Hematopoietic multipotent progenitor cell treated with erythropoietin and hydrocortisone succinate and interleukin-3 and kit ligand, for 6 days (in vitro differentiated cells): ENCODE measurements around the gene RAPGEF1.

Experiments used
- DNase-seq: peaks from one replicate; pipeline ENCODE4 v3.0.0-alpha.2; 2015

RAPGEF1 gene

GRCh38 chr9:131745610-131746009 is 5.7 kb upstream of the RAPGEF1 start:
- DNase-seq = no peak

DNA sequence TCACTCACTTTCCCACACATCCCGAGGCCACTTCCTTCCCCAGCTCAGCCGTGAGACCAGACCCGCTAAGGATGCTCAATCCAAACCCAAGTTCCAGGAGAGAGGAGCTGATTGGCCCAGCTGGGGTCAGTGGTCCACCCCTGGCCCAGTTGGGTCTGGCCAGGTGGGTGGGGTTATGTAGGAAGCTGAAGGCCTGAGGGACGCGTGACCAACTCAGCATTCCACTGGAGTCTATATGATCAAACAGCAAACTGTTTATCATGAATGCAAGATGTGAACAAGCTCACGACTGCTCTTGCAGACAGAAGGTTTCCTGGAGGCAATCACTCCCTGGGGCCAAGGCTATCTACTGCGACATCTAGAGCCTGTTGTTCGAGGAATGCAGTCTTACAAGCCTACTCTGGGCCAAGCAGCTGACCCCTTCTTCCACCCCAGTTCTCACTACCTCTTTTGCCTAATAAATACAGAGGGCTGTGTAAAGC is 4.9 kb upstream of the RAPGEF1 start:
- no peak for DNase-seq

DNA sequence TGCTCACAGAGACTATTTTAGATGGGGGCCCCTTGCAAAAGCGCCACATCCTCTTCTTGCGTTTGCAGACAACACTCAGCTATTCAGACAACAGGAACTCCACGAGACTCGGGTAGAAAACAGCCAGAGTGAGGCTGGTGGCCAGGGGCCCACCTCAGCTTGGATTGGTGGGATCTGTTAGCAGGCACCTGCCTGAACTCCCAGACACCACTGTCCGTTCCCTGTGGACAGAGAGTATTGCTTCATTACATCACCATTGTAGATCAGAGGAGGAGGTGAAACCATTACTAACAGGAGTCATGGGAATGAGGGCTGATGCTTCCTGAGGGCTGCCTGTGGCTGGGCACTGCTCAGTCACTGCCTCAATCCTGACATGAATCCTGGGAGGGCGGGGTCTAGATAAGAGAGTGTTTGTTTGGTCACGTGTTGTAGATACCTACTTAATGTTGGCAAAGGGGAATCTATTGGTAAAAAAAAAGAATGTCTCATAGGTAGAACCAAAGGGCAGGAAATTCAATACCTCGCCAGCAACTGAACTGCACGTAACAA is 4.4 kb upstream of the RAPGEF1 start:
- peak; percentile 56 for DNase-seq

DNA sequence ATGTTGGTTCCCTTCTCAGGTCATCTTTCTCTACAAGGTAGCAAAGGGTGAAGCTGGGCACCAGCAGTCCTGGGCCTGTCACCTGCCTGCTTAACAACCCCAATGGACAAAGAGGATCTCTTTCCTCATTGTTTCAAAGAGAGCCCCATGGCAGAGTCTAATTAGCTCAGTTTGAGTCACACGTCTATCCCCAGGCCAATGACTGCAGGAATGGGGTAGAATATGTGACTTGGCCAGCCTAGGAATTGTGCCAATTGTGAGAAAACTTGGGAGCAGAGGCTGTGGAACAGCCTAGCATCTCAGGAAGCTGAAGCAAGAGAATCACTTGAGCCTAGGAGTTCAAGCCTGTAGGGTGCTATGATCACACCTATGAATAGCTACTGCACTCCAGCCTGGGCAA is 3.6 kb upstream of the RAPGEF1 start:
- no peak for DNase-seq

GRCh38 chr9:131743096-131743495 is 3.2 kb upstream of the RAPGEF1 start:
- no peak for DNase-seq

DNA sequence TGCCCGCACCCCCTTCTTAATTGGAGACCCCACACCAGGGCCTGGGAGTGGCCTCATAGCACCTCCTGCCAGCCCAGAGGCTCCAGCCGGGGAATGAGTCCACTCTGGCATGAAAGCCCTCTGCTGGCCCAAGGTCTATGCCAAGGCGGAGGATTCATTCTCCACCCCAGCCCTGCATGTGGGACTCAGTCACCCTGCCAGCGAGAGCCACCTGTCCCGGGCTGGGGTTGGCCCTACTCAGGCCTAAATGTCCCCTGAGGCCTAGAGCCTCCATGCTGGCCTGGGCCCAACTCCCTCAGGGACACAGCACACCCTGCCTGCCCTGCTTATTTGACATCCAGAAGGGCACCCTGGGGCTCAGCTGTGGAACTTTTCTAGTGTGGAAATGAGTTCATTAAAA is 1.0 kb upstream of the RAPGEF1 start:
- DNase-seq = no peak

DNA sequence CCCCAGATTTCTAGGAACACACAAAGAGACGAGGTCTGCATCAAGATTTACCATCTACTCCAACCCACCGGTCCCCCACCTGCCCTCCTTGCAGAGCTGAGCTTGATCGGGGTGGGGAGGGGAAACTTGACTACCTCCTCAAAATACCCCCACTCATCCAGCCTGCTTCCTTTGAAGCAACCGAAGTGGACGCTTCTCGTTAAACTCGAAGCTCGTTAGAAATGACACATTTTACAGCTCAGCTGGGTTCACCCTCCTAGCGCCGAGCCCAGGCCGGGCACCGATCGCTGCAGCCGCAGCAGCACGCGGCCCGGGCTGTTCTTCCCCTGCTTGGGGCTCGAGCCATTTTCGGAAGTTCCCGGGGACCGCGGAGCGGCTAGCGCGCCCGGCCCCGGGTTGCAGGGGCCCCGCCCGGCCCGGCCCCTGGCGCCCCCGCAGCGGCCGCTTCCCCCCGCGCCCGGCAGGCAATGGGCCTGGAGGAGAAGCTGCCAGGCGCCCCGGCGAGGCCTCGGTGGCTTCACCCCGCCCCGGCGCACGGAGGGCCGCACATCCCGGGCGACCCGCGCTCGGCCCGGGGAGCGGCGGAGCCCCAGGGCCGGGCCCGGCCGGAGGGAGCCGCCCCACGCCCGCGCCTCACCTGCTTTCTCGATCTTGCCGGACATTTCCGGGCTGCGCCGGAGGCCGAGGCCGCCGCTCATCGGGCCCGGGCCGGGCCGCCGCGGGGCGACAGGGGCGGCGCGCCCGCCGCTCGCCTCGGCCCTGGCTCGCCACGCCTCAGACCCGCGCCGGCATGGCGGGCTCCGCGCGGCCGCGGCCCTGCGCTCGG is 530 bp downstream of the RAPGEF1 start:
- DNase-seq = peak; percentile 53

DNA sequence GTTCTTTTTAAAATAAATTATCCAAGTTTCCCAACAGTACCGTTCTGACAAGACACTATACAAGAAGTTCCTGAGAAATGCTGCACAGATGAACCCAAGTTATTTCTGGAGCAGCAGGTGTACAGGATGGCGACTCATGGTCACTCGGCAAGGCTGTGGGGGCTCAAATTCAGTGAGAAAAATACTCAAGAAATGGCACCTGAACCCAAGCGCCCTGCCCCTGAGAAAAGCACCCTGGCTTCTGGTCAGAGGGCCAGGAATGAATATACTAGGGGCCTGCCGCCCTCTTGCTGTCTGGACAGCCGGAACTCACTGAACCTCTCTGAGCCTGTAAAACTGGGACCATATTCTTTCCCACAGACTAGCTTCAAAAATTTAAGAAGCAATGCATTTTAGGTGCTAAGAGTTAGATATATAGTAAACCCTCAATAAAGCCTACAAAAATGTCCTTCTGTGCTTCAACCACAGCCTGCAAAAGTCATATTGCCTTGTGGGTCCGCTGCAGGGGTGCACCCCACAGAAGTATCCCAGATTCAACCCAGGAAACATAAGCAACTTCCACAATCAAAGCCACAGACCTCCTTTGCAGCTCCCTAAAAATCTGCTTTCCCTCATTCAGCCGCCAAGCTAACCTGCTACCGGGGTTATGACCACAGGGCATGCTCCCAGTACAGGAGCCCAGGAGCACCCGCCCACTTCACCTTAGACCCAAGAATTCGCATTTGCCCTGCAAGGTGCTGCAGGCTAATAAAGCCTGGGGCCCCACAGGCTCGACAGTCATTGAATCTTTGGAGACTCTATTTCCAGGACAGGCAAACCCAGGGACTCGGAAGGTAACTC is 1.4 kb downstream of the RAPGEF1 start:
- no peak for DNase-seq

DNA sequence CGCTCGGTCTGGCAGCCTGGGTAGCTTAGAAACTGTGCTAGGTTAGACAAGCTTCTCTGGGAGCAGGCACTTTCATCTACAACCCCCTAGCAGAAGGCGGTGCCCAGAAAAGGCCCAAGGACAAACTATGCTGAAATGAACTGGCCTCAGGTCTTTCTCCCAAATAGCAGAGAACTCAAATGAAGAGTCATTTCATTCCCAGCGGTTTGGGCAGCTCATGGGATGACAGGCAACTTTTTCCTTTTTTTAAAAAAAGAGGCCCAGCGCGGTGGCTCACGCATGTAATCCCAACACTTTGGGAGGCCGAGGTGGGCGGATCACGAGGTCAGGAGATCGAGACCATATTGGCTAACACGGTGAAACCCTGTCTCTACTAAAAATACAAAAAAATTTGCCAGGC is 2.5 kb downstream of the RAPGEF1 start:
- DNase-seq = no peak

GRCh38 chr9:131736431-131736830 is 3.4 kb downstream of the RAPGEF1 start:
- peak; percentile 22 for DNase-seq

DNA sequence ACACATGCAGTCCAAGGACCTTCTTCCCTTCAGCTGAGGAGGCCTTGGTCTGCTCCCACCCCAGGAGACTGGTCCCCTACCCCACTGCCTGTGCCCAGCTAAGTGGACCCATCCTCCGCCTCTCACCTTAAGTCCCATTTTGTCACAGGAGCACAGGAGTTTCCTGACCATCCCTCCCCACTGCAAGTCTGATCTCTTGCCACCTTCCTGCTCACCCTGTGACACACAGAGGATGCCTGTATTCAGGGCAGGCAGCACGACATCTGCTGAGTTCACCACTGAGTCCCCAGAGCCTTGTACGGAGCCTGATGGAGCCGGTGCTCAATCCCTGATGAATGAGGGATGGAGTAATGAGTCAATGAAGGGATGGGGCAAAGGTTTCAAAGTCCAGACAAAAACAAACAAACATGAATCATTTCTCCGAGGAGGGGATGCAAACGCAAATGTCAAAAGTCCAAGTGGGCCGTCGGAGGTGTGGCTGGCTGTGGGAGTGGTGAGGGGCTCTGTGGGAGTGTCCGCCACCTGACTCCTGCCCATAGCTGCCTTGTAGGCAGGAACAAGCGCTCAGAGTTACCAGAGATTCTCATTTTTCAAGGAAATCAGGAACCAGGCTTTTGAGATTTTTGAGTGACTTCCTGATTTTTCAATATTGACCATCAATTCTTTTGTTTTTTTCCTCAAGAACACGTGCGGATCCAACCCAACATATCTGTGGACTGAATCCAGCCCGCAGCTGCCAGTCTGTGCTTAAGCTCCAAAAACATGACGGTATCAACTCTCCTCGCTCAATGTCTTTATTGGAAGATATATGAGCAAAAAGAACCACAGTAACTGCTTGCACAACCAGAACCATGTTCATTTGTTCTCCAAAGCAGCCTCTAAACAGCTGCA is 4.4 kb downstream of the RAPGEF1 start:
- no peak for DNase-seq

- no peak for DNase-seq
Measured at GRCh38 chr9:131734781-131735180, 5.1 kb downstream of the RAPGEF1 start.

- peak; percentile 80 for DNase-seq
Measured at GRCh38 chr9:131734165-131734610, 5.7 kb downstream of the RAPGEF1 start.

DNA sequence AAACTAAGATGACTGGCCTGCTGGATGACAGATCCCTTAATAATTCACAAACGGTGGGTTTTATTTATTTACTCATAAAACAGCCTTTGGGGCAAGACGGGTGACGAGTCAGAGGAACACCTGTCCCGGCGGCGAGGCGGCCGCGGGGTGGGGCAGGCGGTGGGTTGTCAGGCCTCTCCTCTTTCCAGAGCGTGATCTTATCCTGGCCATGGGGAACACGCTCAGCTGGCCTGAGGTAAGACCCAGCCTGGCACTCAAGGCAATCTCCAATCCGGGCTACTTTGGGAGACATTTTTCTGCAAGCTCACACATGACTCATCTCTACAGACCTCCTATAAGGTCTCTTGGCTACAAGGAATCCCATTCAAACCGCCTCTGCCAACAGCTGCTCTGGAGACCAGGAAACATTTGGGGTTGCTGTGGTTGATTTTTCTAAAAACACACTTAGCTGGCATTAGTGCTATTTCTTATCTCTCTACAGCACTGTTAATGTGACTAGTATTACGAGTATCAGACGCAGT is 6.3 kb downstream of the RAPGEF1 start:
- peak; percentile 90 for DNase-seq

GRCh38 chr9:131732636-131733289 is 7.1 kb downstream of the RAPGEF1 start:
- peak; percentile 73 for DNase-seq

- DNase-seq = no peak
Measured at GRCh38 chr9:131732061-131732526, 7.8 kb downstream of the RAPGEF1 start.

- no peak for DNase-seq
Measured at GRCh38 chr9:131731644-131732043, 8.2 kb downstream of the RAPGEF1 start.

GRCh38 chr9:131731237-131731636 is 8.6 kb downstream of the RAPGEF1 start:
- no peak for DNase-seq

- DNase-seq = no peak
Measured at GRCh38 chr9:131728961-131729360, 10.9 kb downstream of the RAPGEF1 start.

- DNase-seq = no peak
Measured at GRCh38 chr9:131728546-131728910, 11.3 kb downstream of the RAPGEF1 start.

DNA sequence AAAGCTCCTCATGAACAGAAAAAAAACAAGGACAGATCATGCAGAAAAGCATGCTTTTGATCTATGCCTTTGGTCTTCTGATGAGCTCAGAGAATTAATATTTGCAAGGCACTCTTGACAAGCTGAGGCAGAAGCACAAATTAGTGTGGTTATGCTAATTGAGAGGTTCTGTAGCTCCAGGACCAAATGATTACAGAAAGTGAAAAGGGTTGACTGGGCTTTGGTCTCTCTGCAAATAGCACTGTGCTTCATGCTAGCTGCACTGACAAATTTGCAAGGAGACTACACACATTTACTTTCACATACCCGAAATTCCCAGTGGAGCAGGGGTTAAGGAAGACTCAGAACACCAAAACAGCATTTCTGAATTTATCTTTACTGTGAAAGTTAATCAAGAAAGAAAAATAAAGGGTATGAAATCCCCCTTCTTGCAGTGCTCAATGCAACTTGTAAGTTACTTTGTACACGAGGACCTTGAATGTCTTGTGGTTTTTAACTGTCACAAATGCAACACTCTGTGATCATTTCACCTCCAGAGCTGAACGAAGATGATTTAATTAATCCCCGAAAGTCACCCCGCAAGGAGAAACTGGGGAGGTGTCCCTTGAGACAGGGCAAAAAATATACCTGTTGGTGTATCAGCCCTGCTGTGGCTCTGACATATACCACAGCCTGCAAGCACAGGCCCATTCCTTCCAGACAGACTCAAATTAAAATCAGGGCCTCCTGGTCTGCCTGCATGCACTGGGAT is 11.9 kb downstream of the RAPGEF1 start:
- DNase-seq = no peak
